Breast epithelium (tissue), 4 donors: ENCODE data around the gene ZMIZ1. TPM values are rescaled to one million over a fixed set of nuclear protein-coding genes. Genes with fewer than 3 reads are reported as not detected.

ENCODE experiments used
- DNase-seq, 2 donors: peaks; one replicate each; pipeline ENCODE4 v3.0.0-alpha.2; 2019; ENCODE audit warnings: low spot score in 2 of 2
- H3K27ac ChIP-seq, 2 donors: fragments of 200-600 bp; sonication (generic) in 1 of 2; one replicate each; pipeline ENCODE4 v1.5.1; 2016 to 2019; ENCODE audit warnings: mild to moderate bottlenecking in 1 of 2
- H3K27me3 ChIP-seq, 2 donors: fragments of 200-600 bp; sonication (generic) in 1 of 2; one replicate each; pipeline versions ENCODE4 v1.5.1 to v1.6.0; 2017 to 2019; ENCODE audit warnings: control low read depth in 1 of 2, mild to moderate bottlenecking in 1 of 2
- H3K36me3 ChIP-seq: fragments of 200-600 bp; one replicate; pipeline ENCODE4 v1.5.1; 2019
- H3K4me1 ChIP-seq, 2 donors: fragments of 200-600 bp; sonication (generic); one replicate each; pipeline ENCODE4 v1.5.1; 2016 to 2019; ENCODE audit warnings: control low read depth in 1 of 2
- H3K4me3 ChIP-seq, 3 donors: fragments of 200-600 bp; sonication (generic); 1 replicate in 2 of 3; 2 replicates in 1 of 3; pipeline ENCODE4 v1.5.1; 2016 to 2019; ENCODE audit warnings: mild to moderate bottlenecking in 3 of 3, moderate library complexity in 2 of 3
- H3K9me3 ChIP-seq, 2 donors: fragments of 200-600 bp; sonication (generic) in 1 of 2; one replicate each; pipeline ENCODE4 v1.5.1; 2016 to 2019; ENCODE audit warnings: control low read depth in 1 of 2
- POLR2A ChIP-seq: fragments of 450-650 bp; IDR thresholded peaks from one replicate; pipeline ENCODE4 v1.6.1; 2016; ENCODE audit warnings: antibody characterized with exemption, mild to moderate bottlenecking, moderate library complexity
- POLR2AphosphoS5 ChIP-seq, 3 donors: sonication (generic); formaldehyde crosslinking; IDR thresholded peaks; one replicate each; pipeline ENCODE4 v1.6.1; 2017; ENCODE audit warnings: antibody characterized with exemption in 3 of 3
- intact Hi-C: fragments of 100-400 bp; cut with DNase I; formaldehyde crosslinking; loops from one replicate; pipeline ENCODE4 v1.15.1; 2023; ENCODE audit warnings: low total_unique reads
- total RNA-seq, 3 donors: library from RNA; depleted of rRNA; stranded (reverse); fragments of >200 nt; gene quantifications; one replicate each; pipeline ENCODE4 v1.1.0, GENCODE V29; 2016
- TF ChIP-seq, protein P1 (sequence below), 3 donors: fragments of 450-650 bp; IDR thresholded peaks; one replicate each; pipeline ENCODE4 v1.5.1; 2016 to 2017; ENCODE audit warnings: antibody characterized with exemption in 3 of 3, mild to moderate bottlenecking in 3 of 3, moderate library complexity in 3 of 3

ZMIZ1 gene
- total RNA-seq, 3 donors from 2014 or later = 34.4 to 63.7 (median 39.8) TPM

- no peaks in the 10 kb centered on the region for H3K27me3 ChIP-seq
- H3K4me3 ChIP-seq = no peak overlapping the region
- H3K9me3 ChIP-seq = no peaks in the 10 kb centered on the region
- no peaks in the 10 kb centered on the region for H3K36me3 ChIP-seq
- TF ChIP-seq, protein P1, sequence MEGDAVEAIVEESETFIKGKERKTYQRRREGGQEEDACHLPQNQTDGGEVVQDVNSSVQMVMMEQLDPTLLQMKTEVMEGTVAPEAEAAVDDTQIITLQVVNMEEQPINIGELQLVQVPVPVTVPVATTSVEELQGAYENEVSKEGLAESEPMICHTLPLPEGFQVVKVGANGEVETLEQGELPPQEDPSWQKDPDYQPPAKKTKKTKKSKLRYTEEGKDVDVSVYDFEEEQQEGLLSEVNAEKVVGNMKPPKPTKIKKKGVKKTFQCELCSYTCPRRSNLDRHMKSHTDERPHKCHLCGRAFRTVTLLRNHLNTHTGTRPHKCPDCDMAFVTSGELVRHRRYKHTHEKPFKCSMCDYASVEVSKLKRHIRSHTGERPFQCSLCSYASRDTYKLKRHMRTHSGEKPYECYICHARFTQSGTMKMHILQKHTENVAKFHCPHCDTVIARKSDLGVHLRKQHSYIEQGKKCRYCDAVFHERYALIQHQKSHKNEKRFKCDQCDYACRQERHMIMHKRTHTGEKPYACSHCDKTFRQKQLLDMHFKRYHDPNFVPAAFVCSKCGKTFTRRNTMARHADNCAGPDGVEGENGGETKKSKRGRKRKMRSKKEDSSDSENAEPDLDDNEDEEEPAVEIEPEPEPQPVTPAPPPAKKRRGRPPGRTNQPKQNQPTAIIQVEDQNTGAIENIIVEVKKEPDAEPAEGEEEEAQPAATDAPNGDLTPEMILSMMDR (IDR thresholded peaks at IDR 0.05) = no peak
- TF ChIP-seq POLR2A = no peak
- TF ChIP-seq POLR2AphosphoS5 (IDR thresholded peaks at IDR 0.05) = no peak
- H3K27ac ChIP-seq = no peak overlapping the region
- peaks cover 0 to under 1% of the 10 kb centered on the region in 2 donors for H3K4me1 ChIP-seq
- intact Hi-C loops = loop anchor here (10.0 kb wide), 1 partner anchor 1146 kb away; no protein-coding TSS in a partner anchor
- no peak for DNase-seq
These were observed 131.6 kb downstream of the ZMIZ1 start for GRCh38 chr10:79200346-79200745.

DNA sequence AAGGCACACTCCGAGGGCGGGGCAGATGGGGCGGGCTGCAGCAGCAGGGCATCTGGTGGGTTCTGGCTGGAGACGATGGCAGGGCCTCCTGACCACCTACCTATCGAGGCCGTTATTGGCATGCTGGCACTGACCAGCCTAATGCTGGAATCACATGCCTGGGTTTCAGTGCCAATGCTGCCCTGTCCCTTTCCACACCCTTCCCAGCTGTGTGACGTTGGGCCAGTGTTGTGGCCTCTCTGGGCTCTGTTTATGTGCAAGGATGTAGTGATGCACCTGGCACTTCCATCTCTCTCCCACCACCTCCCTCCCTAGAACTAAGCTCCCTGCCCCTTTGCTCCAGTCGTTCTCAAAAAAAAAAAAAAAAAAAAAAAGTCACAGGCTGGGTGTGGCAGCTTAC is 132.9 kb downstream of the ZMIZ1 start:
- no peak overlapping the region for H3K27ac ChIP-seq
- intact Hi-C loops = loop anchor here (10.0 kb wide), 1 partner anchor 1147 kb away; no protein-coding TSS in a partner anchor
- no peaks in the 10 kb centered on the region for H3K36me3 ChIP-seq
- H3K4me3 ChIP-seq = no peak overlapping the region
- no peaks in the 10 kb centered on the region for H3K9me3 ChIP-seq
- TF ChIP-seq POLR2AphosphoS5 (IDR thresholded peaks at IDR 0.05) (no peak), POLR2A (no peak)
- TF ChIP-seq, protein P1 (IDR thresholded peaks at IDR 0.05) = no peak
- H3K4me1 ChIP-seq = no peaks in the 10 kb centered on the region
- no peaks in the 10 kb centered on the region for H3K27me3 ChIP-seq
- DNase-seq = no peak

DNA sequence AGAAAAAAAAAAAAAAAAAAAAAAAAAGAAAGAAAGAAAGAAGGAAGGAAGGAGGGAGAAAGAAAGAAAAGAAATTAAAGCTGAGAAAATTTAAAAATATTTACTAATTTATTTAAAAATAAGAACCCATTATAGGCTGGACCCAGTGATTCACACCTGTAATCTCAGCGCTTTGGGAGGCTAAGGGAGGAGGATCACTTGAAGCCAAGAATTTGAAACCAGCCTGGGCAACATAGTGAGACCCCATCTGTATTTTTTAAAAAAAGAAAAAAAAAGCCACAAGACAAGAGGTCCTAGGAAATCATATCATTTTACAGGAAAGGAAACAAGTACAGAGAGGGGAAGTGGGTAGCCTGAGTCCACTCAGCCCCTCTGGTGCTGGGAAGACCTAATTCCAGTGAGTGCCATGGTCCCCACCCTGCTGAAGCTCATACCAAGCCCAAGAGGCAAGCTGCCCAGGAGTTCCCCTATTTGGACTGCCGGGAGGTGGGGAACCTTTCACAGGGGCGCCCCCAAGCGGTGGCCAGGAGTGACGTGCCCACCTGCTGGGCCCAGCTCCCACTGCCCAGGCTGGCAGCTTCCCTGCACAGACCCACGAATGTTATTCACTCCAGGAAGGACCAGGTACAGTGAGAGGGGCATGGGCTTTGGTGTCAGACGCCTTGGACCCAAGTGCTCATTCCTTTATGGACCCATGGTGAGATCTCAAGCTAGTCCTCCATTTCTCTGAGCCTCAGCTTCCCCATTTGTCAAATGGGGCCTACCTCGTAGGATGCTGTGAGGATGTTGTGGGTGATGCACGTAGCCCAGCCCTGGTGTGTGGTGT is 133.6 kb downstream of the ZMIZ1 start:
- intact Hi-C loops = loop anchor here (10.0 kb wide), 1 partner anchor 1148 kb away; no protein-coding TSS in a partner anchor
- Histone ChIP-seq H3K4me1 (no peaks in the 10 kb centered on the region), H3K9me3 (no peaks in the 10 kb centered on the region), H3K27ac (no peak overlapping the region), H3K36me3 (no peaks in the 10 kb centered on the region), H3K4me3 (no peak overlapping the region), H3K27me3 (no peaks in the 10 kb centered on the region)
- no peak for DNase-seq
- no peak for TF ChIP-seq POLR2AphosphoS5 (IDR thresholded peaks at IDR 0.05)
- TF ChIP-seq, protein P1 (IDR thresholded peaks at IDR 0.05) = peak in 1 of 3 donors; percentile 23
- no peak for TF ChIP-seq POLR2A

DNA sequence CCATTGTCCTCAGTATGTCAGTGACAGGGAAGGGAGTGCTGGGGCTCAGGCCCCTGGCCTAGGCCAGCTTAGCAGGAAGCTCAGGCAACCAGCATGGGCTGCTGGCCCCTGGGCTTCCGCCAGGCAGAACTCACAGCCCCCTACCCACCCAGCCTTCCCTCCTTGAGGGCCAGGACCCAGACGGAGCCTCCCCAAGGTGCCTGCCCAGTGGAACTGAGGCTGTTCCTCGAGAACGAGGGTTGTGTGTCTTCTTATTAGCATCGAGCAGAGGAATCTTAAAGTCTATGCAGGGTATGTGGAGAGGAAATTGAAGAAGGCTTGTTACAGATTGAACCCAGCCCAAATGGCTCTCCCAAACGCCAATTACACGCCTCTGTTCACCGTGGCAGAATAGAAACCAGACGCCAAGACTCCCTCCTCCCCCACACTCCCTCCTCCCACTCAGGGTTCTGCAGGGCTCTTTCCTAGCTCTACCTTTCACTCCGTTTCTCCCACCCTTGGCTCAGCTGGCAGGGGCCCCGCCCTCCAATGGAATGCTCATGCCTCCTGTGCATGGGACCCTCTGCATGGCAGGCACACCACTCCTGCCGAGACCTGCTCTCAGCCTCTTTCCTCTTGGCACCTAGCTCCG is 134.4 kb downstream of the ZMIZ1 start:
- Histone ChIP-seq H3K4me3 (no peak overlapping the region), H3K9me3 (no peaks in the 10 kb centered on the region), H3K4me1 (no peaks in the 10 kb centered on the region), H3K27me3 (no peaks in the 10 kb centered on the region), H3K27ac (no peak overlapping the region), H3K36me3 (no peaks in the 10 kb centered on the region)
- no peak for DNase-seq
- intact Hi-C loops = loop anchor here (10.0 kb wide), 1 partner anchor 1148 kb away; no protein-coding TSS in a partner anchor
- TF ChIP-seq, protein P1 (IDR thresholded peaks at IDR 0.05) = no peak
- TF ChIP-seq POLR2AphosphoS5 (IDR thresholded peaks at IDR 0.05) (no peak), POLR2A (no peak)

DNA sequence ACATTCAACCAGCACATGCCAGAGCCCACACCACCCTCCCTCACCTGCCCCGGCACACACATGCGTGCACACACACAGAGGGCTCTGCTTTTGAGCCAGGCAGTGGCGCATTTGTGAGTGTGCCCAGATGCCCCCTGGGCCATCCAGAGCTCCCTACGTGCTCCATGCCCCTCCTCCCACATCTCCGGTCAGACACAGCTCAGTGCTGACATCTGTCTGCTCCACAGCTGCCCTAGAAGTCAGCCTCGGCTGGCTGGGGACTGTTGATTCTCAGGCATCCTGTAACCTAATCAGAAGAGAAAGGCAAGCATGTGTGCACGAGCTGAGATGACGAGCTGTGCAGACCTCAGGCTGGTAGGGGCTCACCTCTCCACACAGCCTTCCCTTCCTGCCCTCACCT is 135.1 kb downstream of the ZMIZ1 start:
- DNase-seq = no peak
- Histone ChIP-seq H3K9me3 (no peaks in the 10 kb centered on the region), H3K4me3 (no peak overlapping the region), H3K4me1 (no peaks in the 10 kb centered on the region), H3K27ac (no peak overlapping the region), H3K27me3 (no peaks in the 10 kb centered on the region), H3K36me3 (no peaks in the 10 kb centered on the region)
- TF ChIP-seq POLR2A = no peak
- TF ChIP-seq, protein P1 (IDR thresholded peaks at IDR 0.05) = no peak
- intact Hi-C loops = loop anchor here (10.0 kb wide), 1 partner anchor 1149 kb away; no protein-coding TSS in a partner anchor
